Activated effector memory CD4-positive, alpha-beta T cell treated with Interleukin-2 at 50 U/mL for 16 hours (primary cell): ENCODE results near the gene GPRIN2.
"Not testable (repeated sequence)": the region's sequence is repeated elsewhere in the genome, so short reads cannot be mapped to it uniquely, and the experiment has no call there.

Experiments used
- DNase-seq: peaks from one replicate; pipeline ENCODE4 v3.0.0-alpha.2; 2020

GPRIN2 gene

GRCh38 chr10:46532256-46532655, 24.2 kb downstream of the GPRIN2 start:
- not testable (repeated sequence) for DNase-seq

DNA sequence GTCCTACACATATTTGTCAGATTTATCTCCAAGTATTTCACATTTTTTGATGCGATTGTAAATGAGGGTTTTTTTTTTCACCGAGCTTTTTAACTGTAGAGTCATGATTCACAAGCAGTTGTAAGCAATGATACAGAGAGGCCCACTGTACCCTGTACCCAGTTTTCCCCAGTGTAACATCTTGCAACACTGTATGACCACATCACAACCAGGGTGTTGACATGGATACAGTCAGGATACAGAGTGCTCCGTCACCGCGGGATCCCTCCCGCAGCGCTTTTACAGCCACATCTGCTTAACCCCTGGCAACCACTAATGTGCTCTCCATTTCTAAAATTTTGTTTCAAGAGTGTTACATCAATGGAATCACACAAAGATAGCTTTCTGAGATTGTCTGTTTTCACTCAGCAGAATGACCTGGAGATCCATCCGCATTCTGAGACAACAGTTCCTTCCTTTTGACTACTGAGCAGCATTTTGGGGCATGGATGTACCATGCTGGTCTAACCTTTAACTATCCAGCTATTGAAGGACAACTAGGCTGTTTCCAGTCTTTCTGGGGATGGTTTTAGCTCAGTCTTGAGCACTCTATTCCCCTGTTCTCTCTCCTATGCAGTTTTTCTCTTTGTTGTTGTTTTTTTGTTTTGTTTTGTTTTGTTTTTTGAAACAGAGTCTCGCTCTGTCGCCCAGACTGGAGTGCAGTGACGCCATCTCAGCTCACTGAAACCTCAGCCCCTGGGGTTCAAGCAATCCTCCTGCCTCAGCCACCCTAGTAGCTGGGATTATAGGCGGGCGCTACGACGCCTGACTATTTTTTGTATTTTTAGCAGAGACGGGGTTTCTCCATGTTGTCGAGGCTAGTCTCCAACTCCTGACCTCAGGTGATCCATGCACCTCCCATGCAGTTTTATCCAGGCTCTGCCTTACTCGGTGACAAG, 25.9 kb downstream of the GPRIN2 start:
- no peak for DNase-seq

- DNase-seq = not testable (repeated sequence)
Measured at GRCh38 chr10:46529742-46530141, 26.7 kb downstream of the GPRIN2 start.

- DNase-seq = no peak
Measured at GRCh38 chr10:46528675-46529615, 27.5 kb downstream of the GPRIN2 start.

DNA sequence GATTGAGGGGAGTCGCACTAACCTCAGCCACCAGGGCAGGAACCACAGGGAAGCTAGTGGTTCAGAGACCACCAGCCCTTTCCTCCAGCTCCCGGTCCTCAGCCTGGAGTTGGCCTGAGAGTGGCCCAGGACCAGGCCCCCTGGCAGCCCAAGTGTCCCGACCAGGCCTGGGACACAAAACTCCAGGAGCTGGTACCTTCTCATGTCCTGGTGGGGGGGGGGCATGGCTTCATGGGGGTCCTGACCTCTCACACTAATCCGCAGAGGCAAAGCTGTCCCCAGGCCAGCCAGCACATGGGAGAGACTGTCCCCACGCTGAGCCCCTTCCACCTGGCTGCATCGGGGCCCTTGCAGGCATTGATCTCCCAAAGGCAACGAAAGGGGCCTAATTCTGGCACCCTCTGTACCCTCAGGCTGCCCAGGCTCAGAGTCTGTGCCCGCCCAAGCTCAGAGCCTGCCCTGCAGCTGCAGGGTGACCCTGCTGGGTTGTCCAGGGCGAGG, 28.2 kb downstream of the GPRIN2 start:
- DNase-seq = no peak

- no peak for DNase-seq
Measured at GRCh38 chr10:46527241-46527811, 29.1 kb downstream of the GPRIN2 start.

DNA sequence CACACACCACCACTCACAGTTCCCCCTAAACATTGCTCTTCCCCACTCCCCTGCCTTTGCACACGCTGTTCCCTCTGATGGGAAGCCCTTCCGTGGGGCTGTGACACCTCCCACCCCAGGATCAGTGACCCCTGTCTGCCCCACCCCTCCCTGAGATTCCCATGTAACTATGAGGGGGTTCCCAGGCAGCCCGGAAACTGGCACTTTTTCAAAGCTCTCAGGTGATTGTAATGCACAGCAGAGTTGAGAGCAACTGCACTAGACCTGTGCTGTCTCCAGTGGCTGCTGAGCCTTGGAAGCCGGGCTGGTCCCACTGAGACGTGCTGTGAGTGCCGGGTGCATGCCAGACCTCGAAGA, 29.8 kb downstream of the GPRIN2 start:
- no peak for DNase-seq

- no peak for DNase-seq
Measured at GRCh38 chr10:46525824-46526681, 30.4 kb downstream of the GPRIN2 start.

GRCh38 chr10:46525177-46525823, 31.2 kb downstream of the GPRIN2 start:
- no peak for DNase-seq

DNA sequence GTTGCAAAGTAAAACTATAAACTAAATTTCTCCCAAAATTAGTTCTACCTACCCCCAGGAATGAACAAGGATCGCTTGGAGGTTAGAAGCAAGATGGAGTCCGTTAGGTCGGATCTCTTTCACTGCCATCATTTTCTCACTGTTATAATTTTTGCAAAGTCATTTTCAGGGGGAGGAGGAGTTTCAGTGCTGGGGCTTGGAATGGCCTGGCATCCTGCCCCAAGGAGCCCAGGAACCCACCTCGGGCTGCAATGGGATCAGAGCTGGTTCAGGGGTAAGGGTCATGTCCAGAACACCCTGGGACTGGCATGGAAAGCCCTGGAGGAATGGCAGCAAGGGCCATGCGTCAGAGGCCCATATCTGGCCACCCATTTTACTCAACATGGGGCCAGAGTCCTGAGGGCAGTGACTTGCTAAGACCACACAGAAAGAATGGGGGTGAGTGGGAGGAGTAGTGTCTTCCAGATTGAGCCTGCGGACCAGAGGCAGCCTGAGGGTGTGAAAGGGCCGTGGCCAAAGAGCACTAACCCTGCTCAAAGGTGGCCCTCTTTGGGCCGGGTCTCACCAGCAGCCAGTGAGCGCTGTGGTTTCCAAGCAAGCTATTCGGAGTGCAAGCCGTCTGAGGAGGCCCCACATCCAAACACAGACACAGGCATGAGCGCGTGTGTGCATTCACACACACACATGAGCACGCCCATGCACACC, 31.8 kb downstream of the GPRIN2 start:
- no peak for DNase-seq

DNA sequence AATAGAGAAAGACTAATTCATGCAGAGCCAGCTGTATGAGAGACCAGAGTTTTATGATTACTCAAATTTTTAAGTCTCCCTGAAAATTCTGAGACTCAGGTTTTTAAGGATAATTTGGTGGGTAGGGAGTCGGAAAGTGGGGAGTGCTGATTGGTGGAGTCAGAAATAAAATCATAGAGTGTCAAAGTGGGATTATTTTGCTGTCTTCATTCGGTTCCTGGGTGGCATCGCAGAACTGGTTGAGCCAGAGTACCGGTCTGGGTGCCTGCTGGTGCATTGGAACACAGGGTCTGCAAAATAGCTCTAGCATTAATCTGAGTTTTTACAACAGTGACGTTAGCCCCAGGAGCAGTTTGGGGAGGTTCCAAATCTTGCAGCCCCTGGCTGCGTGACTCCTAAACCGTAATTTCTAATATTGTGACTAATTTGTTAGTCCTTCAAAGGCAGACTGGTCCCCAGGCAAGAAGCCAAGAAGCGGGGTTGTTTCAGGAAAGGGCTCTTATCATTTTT, 32.4 kb downstream of the GPRIN2 start:
- DNase-seq = no peak

GRCh38 chr10:46523119-46523961, 33.1 kb downstream of the GPRIN2 start:
- no peak for DNase-seq

GRCh38 chr10:46522295-46523118, 34.0 kb downstream of the GPRIN2 start:
- no peak for DNase-seq

GRCh38 chr10:46520941-46521340, 35.5 kb downstream of the GPRIN2 start:
- no peak for DNase-seq

DNA sequence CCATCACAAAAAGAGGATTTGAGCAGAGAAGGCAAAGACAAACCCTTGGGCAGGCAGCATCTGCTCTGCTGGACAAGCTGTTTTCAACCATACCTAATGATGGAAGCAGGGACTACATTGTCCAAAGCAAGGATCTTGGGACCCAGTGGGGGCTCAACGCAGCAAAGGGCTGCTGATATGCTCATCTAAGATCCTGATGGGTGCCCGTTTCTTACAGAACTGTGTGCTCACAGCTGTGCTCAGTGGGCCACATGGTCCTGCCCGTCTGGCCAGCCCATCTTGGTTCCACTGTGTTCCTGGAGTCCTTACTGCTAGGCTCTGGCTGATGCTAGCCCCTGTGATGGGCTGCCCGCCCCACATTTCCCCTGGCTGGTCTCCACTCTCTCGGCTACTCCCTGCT, 36.1 kb downstream of the GPRIN2 start:
- DNase-seq = no peak

DNA sequence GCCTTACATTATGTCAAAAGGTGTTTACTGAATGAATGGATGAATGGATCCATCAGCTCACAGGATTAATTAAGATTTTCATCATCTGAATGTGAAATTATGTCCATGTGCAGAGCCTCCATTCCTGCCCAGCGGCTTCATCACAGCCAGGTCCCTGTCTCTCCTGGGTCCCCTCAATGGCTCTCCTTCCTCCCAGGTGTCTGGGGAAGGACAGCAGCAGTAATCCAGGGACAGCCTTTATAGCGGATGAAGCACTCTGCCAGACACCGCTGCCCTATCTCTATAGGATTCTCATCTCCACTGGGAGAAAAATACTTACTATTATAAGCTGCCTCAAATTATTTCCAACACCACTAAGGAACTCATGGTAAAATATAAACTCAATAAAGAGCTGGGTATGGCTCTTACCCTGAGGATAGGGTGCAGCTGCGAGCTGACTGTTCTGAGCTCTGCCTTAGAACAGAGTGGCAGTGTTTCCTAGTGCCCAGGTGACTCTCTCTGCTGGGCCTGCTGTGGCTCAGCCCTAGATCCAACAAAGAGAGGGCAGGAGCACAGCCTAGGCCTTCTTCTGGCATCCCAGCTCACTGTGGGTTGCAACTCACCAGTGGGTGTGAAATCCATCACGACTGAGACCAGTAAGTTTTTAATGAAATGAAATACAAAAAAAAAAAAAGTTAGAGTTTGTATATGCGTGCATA, 38.3 kb downstream of the GPRIN2 start:
- peak; percentile 0 for DNase-seq

GRCh38 chr10:46517541-46517940, 38.9 kb downstream of the GPRIN2 start:
- DNase-seq = no peak
